ENCODE results near the gene TXNL1. TPM values are rescaled to one million over a fixed set of nuclear protein-coding genes. Genes with fewer than 3 reads are reported as not detected.

The TXNL1 gene
- polyA plus RNA-seq: 10 to 100 TPM; 55.7 to 58.8 (median 57.5) TPM

DNA sequence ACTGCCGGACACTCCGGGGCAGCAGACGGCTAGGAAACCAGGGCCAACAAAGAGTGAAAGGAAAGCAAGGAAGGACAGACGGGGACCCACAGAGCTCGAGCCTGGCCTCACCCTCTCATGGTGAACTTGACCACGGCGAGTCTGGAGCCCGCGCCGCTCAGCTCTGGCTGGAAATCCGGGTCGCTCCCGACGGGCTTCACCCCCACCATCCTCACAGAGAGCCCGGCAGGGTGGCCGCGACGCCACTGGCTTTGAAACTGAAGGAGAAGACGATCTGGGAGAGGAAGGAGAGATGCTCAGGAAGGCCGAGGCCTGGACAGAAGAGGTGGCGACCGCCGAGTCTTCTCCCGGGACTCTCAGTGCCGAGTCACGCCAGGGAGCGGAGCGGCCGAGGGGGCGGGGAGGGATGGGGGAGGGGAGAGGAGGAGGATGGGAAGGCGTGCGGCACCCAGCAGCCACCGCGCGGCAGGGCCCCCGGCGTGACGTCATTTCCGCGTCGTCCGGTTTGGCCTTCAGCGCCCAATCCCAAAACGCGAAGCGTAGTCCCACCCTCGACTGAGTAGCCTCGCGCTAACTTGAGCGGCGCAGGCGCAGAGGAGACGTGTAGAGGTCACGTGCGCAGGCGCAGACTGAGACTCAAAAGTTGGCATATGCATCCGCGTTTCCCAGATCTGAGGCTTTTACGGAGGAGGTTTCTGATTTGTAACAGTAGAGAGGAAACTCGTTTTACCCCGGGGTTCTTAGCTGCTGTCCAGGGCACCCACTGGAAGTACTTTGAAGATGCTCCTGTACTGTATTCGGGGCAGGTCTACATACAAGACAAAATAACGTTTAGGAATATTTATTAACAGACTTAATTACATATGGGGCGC lies at the start of gene TXNL1:
TSS of gene TXNL1 (minus strand) at position 361 of the 872 bp plus-strand sequence. CDS start at position 209, 152 bp downstream.
- Mint-ChIP-seq H3K9me3 (no peaks in the 10 kb centered on the region), H3K4me1 (peaks cover 46 to 58% of the 10 kb centered on the region in 2 donors), H3K4me3 (peak within 1 kb of the TSS; percentile 89 to 99 (median 92)), H3K27ac (peak within 1 kb of the TSS; percentile 94 to 100 (median 98)), H3K36me3 (peaks cover 0 to under 1% (median 0%) of the 10 kb centered on the region in 3 donors), H3K27me3 (ENCODE audit: low read depth in 3 of 3) (peaks cover 10 to 16% (median 13%) of the 10 kb centered on the region in 3 donors)
- peak; percentile 97 to 98 (median 98) for DNase-seq

GRCh38 chr18:56684277-56684676 lies 45.9 kb upstream of the TXNL1 start:
- no peak for DNase-seq
- peak overlapping the region in 1 of 6 donors; percentile 37 for H3K27ac Mint-ChIP-seq

DNA sequence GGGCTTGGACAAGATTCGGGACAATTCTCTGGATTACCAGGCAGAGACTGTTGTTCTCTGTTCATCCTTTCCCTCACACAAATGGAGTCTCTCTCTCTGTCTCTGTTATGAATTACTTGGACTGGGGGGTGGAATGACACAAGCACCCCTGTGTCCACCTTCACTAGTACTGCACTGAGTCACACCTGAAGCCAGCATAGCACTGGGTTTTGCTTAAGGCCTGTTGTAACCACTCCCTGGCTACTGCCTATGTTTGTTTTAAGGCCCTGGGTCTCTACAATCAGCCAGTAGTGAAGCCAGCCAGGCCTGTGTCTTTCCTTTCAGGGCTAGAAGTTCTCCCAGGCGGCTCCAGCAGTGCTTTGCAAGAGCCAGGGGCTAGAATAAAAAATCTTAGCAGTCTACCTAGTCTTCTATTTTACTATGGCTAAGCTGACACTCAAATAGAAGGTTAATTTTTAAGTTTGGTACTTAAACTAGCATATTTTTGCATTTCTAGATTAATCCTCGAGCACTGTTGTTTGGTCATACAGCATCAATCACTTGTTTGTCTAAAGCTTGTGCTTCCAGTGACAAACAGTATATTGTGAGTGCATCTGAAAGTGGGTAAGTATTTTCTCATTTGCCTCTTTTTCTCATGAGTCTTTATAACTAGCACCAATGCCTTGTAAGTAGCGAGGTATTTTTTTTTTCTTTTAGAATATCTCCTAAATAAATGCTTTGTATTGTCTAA lies 40.6 kb upstream of the TXNL1 start:
- Mint-ChIP-seq H3K9me3 (peaks cover 0 to 2% (median 0%) of the 10 kb centered on the region in 6 donors), H3K27ac (no peak overlapping the region), H3K36me3 (peaks cover 11 to 26% (median 18%) of the 10 kb centered on the region in 3 donors), H3K4me3 (no peak overlapping the region), H3K27me3 (ENCODE audit: low read depth in 3 of 3) (peaks cover 0 to 2% (median 1%) of the 10 kb centered on the region in 3 donors), H3K4me1 (no peaks in the 10 kb centered on the region)
- DNase-seq: no peak

More at GRCh38 chr18:56684277-56684676, 45.9 kb upstream of the TXNL1 start:
- Mint-ChIP-seq H3K4me1 (no peaks in the 10 kb centered on the region), H3K9me3 (no peaks in the 10 kb centered on the region), H3K27me3 (ENCODE audit: low read depth in 3 of 3) (no peaks in the 10 kb centered on the region), H3K4me3 (no peak overlapping the region), H3K36me3 (peaks cover 3 to 32% (median 10%) of the 10 kb centered on the region in 3 donors)

DNA sequence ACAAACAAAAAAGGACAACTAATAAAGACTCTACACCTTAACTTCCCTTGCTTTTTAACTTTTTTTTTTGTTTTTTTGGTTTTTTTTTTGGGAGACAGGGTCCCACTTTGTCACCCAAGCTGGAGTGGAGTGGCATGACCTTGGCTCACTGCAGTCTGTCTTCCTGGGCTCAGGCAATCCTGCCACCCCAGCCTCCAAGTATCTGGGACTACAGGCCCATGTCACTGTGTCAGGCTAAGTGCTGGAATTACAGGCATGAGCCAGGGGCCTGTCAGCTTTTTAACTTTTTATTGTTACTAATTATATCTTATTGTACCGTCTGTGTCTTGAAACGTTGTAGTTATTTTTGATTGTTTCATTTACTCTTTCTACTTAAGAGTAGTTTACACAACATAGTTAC lies 38.2 kb upstream of the TXNL1 start:
- H3K4me1 Mint-ChIP-seq: peaks cover 5 to 10% of the 10 kb centered on the region in 2 donors
- peaks cover 0 to 2% (median 1%) of the 10 kb centered on the region in 3 donors for H3K27me3 Mint-ChIP-seq (ENCODE audit: low read depth in 3 of 3)
- peaks cover 9 to 20% (median 11%) of the 10 kb centered on the region in 3 donors for H3K36me3 Mint-ChIP-seq
- H3K9me3 Mint-ChIP-seq: peaks cover 0 to 2% (median 0%) of the 10 kb centered on the region in 6 donors
- peak overlapping the region in 1 of 6 donors; percentile 46 for H3K27ac Mint-ChIP-seq
- no peak overlapping the region for H3K4me3 Mint-ChIP-seq
- DNase-seq: no peak

DNA sequence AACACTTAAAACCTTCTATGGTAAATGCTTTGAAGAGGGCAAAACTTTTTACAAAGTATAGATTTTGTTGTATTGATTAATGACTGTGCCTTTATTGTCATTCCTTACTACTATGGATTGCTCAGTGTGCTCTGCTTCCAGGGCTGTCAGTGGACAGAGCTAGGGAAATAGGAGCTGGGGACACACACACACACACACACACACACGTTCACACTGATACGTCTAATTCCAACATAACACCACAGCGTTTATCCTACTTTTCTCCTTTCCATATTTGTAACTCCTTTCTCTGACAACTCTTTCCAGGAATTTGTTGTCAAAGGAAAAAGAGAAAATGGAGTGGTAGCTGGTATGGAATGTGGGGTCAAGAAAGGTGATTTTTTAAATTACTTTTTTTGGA lies 34.6 kb upstream of the TXNL1 start:
- no peak for DNase-seq
- Mint-ChIP-seq H3K4me1 (peaks cover 23 to 34% of the 10 kb centered on the region in 2 donors), H3K27me3 (ENCODE audit: low read depth in 3 of 3) (peaks cover 0 to 4% (median 2%) of the 10 kb centered on the region in 3 donors), H3K36me3 (peaks cover 6 to 17% (median 8%) of the 10 kb centered on the region in 3 donors), H3K9me3 (peaks cover 0 to 2% (median 0%) of the 10 kb centered on the region in 6 donors), H3K4me3 (no peak overlapping the region), H3K27ac (no peak overlapping the region)

DNA sequence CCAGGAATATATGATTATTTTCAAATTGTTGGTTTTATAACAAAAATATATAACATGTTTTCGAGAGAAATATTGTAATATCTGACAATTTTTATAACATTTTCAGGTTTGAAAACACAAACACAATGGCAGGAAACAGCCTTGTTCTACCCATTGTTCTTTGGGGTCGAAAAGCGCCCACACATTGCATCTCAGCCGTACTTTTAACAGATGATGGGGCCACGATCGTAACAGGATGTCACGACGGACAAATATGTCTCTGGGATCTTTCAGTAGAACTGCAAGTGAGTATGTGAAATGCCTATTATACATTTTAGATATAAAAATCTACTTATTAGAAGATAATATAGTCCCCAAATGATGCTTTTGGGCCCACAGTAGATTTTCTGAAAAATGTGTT lies 34.0 kb upstream of the TXNL1 start:
- Mint-ChIP-seq H3K27me3 (ENCODE audit: low read depth in 3 of 3) (peaks cover 0 to 4% (median 0%) of the 10 kb centered on the region in 3 donors), H3K9me3 (no peaks in the 10 kb centered on the region), H3K27ac (peak overlapping the region in 1 of 6 donors; percentile 89), H3K36me3 (peaks cover under 1 to 11% (median 3%) of the 10 kb centered on the region in 3 donors), H3K4me1 (peaks cover 25 to 40% of the 10 kb centered on the region in 2 donors), H3K4me3 (no peak overlapping the region)
- DNase-seq: no peak

DNA sequence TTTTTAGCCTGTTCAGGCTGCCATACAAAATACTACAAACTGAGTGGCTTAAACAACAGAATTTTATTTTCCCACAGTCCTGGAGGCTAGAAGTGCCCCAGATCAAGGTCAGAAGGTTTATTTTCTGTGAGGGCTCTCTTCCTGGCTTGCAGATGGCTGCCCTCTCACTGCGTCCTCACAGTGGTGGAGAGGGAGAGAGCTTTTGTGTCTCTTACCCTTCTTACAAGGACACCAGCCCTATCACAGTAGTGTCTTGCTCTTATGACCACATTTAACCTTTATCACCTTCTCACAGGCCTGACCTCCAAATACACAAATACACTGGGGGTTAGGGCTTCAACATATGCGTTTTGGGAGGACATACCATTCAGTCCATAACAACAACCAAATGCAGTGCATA lies 24.5 kb upstream of the TXNL1 start:
- H3K27me3 Mint-ChIP-seq (ENCODE audit: low read depth in 3 of 3): peaks cover 0 to 6% (median 0%) of the 10 kb centered on the region in 3 donors
- H3K4me3 Mint-ChIP-seq: no peak overlapping the region
- peaks cover 0 to 9% (median 0%) of the 10 kb centered on the region in 3 donors for H3K36me3 Mint-ChIP-seq
- no peaks in the 10 kb centered on the region for H3K9me3 Mint-ChIP-seq
- peaks cover 20 to 47% of the 10 kb centered on the region in 2 donors for H3K4me1 Mint-ChIP-seq
- DNase-seq: no peak
- no peak overlapping the region for H3K27ac Mint-ChIP-seq

- Mint-ChIP-seq H3K27ac (no peak overlapping the region), H3K4me3 (no peak overlapping the region), H3K9me3 (no peaks in the 10 kb centered on the region), H3K27me3 (ENCODE audit: low read depth in 3 of 3) (peaks cover 0 to 6% (median 0%) of the 10 kb centered on the region in 3 donors), H3K36me3 (peaks cover 0 to 9% (median 0%) of the 10 kb centered on the region in 3 donors), H3K4me1 (peaks cover 19 to 43% of the 10 kb centered on the region in 2 donors)
- DNase-seq: no peak
These were observed 24.1 kb upstream of the TXNL1 start for GRCh38 chr18:56662502-56662901.

DNA sequence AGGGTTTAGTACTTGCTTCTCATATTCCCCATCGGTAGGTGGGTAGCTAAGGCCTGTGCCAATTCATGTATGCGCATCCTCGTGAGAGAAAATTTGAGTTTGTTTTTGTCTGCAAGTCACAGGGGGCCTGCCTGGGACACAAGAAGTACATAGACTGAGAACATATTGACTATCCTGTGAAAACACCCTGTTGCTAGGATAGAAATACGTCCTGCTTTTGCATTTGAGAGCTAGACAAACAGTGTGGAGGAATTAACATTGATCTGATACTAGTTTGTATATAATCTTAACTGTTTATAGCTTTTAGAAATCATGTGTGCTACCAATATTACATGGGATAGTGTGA lies 23.6 kb upstream of the TXNL1 start:
- Mint-ChIP-seq H3K4me1 (peaks cover 17 to 39% of the 10 kb centered on the region in 2 donors), H3K36me3 (peaks cover 0 to 9% (median 0%) of the 10 kb centered on the region in 3 donors), H3K27me3 (ENCODE audit: low read depth in 3 of 3) (peaks cover 0 to 6% (median 0%) of the 10 kb centered on the region in 3 donors), H3K27ac (no peak overlapping the region), H3K9me3 (no peaks in the 10 kb centered on the region), H3K4me3 (no peak overlapping the region)
- no peak for DNase-seq

GRCh38 chr18:56661360-56662062 lies 23.1 kb upstream of the TXNL1 start:
- Mint-ChIP-seq H3K27me3 (ENCODE audit: low read depth in 3 of 3) (peaks cover 0 to 6% (median 0%) of the 10 kb centered on the region in 3 donors), H3K4me1 (peaks cover 17 to 33% of the 10 kb centered on the region in 2 donors), H3K9me3 (no peaks in the 10 kb centered on the region)

DNA sequence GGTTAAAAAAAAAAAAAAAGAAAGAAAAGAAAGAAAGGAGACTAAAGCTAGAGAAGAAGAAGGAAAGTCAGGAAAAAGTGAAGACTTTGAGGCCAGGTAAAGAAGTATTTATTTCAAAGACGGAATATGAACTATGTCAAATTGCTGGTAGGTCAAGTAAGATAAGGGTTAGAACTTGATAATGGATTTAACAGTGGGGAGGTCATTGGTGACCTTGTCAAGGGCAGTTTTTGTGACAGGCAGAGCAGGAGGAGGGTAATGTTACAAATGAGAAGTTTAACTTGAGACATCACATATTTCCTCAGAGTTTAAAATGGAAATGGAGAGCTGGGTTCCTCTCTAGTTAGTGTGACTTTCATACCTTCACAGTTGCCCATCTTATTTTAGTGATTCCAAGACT lies 22.3 kb upstream of the TXNL1 start:
- no peak overlapping the region for H3K4me3 Mint-ChIP-seq
- H3K36me3 Mint-ChIP-seq: peaks cover 0 to 9% (median 0%) of the 10 kb centered on the region in 3 donors
- peak overlapping the region in 1 of 6 donors; percentile 1 for H3K27ac Mint-ChIP-seq
- DNase-seq: no peak
- no peaks in the 10 kb centered on the region for H3K9me3 Mint-ChIP-seq
- H3K27me3 Mint-ChIP-seq (ENCODE audit: low read depth in 3 of 3): peaks cover 0 to 6% (median 0%) of the 10 kb centered on the region in 3 donors
- H3K4me1 Mint-ChIP-seq: peaks cover 17 to 34% of the 10 kb centered on the region in 2 donors

More at GRCh38 chr18:56661360-56662062, 23.1 kb upstream of the TXNL1 start:
- H3K4me3 Mint-ChIP-seq: no peak overlapping the region
- H3K27ac Mint-ChIP-seq: no peak overlapping the region
- no peak for DNase-seq
- H3K36me3 Mint-ChIP-seq: peaks cover 0 to 9% (median 0%) of the 10 kb centered on the region in 3 donors

DNA sequence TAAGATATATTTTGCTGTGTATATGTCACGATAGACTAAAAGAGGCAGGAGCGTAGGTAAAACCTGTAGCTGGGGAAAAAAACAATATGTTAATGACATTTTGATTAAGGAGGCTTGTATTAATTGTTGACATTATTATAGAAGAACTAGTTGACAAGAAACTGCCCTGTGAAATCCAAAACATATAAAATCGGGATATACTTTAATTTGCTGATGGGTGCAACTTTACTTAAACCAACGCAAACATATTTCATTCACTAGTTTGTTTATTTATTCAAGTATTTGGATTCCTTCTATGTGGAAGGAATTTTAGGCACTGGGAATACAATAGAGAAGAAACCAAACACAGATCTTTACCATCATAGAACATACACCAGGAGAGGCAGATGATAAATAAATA lies 20.7 kb upstream of the TXNL1 start:
- H3K36me3 Mint-ChIP-seq: peaks cover 0 to 9% (median 0%) of the 10 kb centered on the region in 3 donors
- H3K4me1 Mint-ChIP-seq: peaks cover 31 to 43% of the 10 kb centered on the region in 2 donors
- no peak overlapping the region for H3K27ac Mint-ChIP-seq
- H3K27me3 Mint-ChIP-seq (ENCODE audit: low read depth in 3 of 3): peaks cover 0 to 3% (median 0%) of the 10 kb centered on the region in 3 donors
- H3K4me3 Mint-ChIP-seq: no peak overlapping the region
- DNase-seq: no peak
- no peaks in the 10 kb centered on the region for H3K9me3 Mint-ChIP-seq

DNA sequence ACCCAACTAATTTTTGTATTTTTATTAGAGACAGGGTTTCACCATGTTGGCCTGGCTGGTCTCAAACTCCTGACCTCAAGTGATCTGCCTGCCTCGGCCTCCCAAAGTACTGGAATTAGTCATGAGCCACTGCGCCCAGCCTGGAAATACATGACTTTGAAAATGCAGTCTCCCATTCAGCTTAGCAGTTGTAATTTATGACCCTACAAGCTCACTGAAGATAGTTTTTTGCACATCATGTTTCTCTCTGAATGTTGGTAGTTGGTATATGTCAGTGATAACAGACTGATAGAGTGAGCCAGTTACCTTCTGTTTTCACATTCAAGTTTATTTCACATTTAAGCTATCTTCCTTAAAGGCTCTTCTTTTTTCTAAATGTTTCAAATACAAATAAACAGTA lies 19.9 kb upstream of the TXNL1 start:
- Mint-ChIP-seq H3K27me3 (ENCODE audit: low read depth in 3 of 3) (peaks cover 0 to 3% (median 0%) of the 10 kb centered on the region in 3 donors), H3K27ac (peak overlapping the region in 1 of 6 donors; percentile 57), H3K9me3 (no peaks in the 10 kb centered on the region), H3K36me3 (peaks cover 0 to 9% (median 0%) of the 10 kb centered on the region in 3 donors), H3K4me1 (peaks cover 36 to 48% of the 10 kb centered on the region in 2 donors), H3K4me3 (no peak overlapping the region)
- no peak for DNase-seq
